ENCODE results near the gene C2CD4C.
A peak's percentile ranks its signal among the peaks of the same experiment; 100 is the strongest.

C2CD4C gene

DNA sequence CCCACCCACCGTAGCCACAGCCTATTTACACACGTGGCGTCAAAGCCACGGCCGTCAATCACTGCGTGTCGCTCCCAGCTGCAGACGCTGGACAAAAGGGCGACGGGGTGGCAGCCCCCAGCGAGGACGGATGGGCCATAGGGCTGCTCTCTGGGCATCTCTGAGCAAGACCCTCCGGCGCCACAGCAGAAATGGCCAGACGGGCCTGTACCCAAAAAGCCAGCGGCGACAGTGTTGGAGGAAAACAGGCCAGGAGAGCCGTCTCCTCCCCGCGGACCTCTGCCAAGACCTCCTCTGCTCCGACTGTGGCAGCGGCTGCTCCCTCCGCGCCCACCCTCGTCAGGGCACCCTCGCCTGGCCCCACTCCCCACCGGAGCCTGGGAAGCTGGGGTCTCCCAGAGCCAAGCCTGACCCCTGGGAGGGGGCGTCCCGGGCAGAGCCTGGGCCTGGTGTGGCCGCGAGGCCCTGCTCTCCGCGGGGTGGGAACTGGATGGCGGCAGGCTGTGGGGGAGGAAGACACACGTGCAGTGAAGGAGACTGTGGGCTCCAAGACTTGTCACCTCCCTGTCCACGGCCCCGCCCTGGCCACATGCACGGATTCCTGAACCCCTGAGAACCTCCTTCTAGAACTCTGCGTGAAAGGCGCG lies 2.7 kb downstream of the C2CD4C start:
- H3K27ac ChIP-seq = no peak overlapping the region
- TF ChIP-seq ZFX (IDR thresholded peaks at IDR 0.05; ENCODE audit: borderline replicate concordance) = no peak
- TF ChIP-seq, protein P1, sequence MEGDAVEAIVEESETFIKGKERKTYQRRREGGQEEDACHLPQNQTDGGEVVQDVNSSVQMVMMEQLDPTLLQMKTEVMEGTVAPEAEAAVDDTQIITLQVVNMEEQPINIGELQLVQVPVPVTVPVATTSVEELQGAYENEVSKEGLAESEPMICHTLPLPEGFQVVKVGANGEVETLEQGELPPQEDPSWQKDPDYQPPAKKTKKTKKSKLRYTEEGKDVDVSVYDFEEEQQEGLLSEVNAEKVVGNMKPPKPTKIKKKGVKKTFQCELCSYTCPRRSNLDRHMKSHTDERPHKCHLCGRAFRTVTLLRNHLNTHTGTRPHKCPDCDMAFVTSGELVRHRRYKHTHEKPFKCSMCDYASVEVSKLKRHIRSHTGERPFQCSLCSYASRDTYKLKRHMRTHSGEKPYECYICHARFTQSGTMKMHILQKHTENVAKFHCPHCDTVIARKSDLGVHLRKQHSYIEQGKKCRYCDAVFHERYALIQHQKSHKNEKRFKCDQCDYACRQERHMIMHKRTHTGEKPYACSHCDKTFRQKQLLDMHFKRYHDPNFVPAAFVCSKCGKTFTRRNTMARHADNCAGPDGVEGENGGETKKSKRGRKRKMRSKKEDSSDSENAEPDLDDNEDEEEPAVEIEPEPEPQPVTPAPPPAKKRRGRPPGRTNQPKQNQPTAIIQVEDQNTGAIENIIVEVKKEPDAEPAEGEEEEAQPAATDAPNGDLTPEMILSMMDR (IDR thresholded peaks at IDR 0.05) = no peak

DNA sequence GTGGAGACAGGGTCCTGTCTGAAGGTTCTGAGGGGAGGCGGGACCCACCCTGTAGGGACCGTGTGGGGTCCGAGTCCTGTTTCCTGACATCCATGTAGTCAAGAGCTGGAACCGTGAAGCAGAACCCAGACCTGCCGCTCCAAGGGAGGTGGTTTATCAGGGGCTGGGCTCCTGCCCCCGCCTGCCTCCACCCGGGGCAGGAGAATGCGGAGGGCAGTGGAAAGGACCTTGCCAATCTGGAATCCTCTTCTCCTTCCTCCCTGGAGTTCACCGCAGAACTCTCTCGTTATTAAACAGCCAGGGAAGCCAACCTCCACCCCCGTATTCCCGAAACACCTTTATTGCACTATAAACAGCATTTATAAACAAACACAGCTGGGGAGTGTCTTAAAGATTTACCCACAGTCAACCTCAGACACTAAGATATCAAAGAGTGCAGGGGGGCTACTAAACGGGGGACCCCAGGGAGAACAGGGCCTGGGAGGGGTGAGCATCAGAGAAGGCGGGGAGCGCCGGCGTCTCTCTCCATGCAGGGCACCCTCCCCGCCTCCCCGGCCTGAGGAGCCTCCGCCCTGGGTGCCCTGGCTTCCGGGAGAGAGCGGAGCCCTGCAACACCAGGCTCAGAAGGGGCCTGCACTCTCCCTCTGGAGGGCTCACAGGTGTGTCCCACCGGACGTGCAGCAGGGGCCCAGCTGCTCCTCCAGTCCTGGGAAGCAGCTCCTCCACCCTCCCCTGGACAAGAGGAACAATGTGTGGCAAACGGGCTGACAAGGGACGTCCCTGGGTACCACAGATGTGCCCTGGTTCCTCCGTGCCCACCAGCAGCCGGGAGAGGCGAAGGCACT lies 3.6 kb downstream of the C2CD4C start:
- no peak overlapping the region for H3K27ac ChIP-seq
- TF ChIP-seq, protein P1 (IDR thresholded peaks at IDR 0.05) = no peak
- TF ChIP-seq ZFX (IDR thresholded peaks at IDR 0.05; ENCODE audit: borderline replicate concordance) = no peak

DNA sequence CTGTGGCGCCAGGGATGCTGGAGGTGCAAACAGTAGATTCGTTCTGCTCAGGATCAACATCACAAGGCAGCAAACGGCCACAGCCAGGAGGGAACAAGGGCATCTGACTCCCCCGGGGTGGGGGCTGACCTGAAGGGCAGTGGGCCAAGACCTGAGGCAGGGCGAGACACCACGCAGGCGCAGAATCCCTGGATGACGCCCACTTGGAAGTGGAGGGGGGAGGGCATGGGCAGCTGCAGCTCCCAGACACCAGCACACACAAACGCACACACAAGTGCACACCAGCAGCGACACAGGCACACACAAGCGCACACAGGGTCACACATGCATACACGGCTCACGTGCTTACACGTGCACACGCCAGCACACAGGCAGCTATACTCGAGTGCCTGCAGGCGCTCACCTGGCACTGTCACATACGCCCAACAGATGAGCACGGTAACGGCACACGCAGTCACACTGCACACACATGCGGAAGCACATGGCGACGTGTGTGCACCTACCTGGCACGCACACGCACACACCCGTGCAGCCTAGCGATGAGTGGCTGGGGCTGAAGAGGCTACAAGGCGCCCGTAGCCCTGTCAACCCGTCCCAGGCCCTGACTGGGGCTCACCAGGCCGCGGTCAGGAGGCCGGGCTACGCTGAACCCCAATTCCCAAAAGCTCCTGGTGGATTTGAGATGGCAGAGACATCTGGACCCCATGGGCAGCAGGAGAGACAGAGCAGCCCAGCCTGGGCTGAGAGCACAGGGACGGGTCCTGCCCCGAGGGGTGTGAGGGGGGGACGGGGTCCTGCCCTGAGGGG lies 5.5 kb downstream of the C2CD4C start:
- TF ChIP-seq, protein P1 (IDR thresholded peaks at IDR 0.05) = no peak
- no peak for TF ChIP-seq ZFX (IDR thresholded peaks at IDR 0.05; ENCODE audit: borderline replicate concordance)
- H3K27ac ChIP-seq = peak overlapping the region; percentile 52

DNA sequence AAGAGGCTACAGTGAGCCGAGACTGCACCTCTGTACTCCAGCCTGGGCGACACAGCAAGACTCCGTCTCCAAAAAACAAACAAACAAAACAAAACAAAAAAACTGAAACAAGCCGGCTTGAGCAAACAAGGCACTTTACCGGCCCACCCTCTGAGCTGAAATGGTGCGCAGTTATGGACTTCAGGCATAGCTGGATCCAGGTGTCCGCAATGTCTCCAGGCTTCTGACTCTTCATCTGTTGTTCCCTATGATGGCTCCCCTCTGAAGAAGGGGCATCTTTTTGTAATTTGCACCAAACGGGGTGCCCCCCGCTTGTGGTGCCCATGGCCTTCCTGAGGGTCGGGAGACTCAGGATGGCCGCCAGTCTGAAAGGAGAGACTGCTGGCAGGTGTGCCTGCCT lies 6.2 kb downstream of the C2CD4C start:
- TF ChIP-seq, protein P1 (IDR thresholded peaks at IDR 0.05) = no peak
- TF ChIP-seq ZFX (IDR thresholded peaks at IDR 0.05; ENCODE audit: borderline replicate concordance) = no peak
- peak overlapping the region; percentile 52 for H3K27ac ChIP-seq

DNA sequence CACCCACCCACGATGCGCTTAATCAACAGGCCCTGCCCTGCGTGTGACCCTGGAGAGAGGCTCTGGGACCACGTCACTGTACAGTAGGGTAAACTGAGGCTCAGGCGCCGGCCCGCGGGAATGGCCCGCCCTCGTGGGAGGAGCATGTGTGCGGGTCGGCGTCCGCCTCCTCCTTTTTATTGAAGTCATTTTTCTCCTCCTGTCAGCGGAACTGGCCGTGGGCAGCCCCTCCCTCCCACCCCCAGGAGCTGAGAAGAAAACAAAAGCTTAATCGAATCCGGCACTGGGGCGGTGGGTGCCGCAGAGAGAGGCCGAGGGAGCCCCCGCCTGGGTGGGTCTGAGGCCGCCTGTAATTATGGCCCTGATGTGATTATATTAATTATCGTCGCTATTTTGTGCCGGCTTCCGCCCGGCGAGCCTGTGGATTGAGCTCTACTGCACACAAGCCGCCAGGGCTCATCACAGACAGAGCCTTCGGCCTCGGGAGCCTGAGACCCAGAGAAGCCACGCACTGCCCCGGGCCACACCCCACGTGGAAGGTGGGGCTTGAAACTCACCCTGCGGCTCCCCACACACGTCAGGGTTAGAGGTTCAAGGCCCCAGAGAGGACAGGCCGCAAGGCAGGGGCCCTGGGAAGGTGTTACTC lies 7.0 kb downstream of the C2CD4C start:
- TF ChIP-seq, protein P1 (IDR thresholded peaks at IDR 0.05) = no peak

DNA sequence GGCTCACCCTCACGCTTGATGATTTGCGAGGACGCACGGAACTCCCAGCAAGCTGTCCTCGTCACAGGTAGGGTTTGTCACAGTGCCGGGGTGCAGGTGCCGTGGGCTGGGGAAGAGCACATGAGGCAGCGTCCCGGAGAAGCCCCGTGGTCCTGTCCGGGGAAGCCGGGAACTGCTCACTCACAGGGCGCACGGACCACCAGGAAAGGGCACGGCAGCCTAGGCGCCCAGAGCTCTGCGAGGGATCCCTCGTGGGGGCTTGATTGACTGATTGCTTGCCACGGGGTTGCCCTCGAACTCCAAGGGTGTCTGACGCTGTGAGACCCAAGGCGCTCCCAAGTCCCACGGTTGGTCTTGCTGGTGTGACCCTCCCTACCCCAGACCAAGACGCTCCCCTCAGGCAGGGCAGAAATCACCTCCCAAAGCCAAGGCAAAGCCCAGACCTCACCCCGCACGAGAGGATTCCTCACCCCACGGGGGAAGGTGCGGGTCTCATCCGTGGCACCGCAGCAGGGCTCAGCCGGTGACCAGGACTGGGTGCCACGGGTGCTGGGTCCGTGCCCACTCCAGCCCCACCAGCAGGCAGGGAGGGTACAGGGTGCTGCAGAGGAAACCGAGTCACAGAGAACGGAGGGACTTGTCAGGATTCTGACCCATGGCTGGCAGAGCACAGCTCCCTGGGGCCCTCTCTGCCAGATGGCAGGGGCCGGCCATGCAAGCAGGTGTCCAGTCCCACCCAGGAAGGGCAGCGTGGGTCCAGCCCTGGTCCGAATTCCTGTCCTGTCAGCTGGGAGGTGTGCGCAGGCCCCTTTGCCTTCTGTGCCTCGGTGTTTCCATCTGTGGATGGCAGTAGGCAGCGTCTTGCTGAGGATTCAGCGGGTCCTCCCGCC lies 7.7 kb downstream of the C2CD4C start:
- TF ChIP-seq, protein P1 (IDR thresholded peaks at IDR 0.05) = no peak
- TF ChIP-seq ZFX (IDR thresholded peaks at IDR 0.05; ENCODE audit: borderline replicate concordance) = no peak
- H3K27ac ChIP-seq = no peak overlapping the region

More for the DNA sequence above, 7.0 kb downstream of the C2CD4C start:
- H3K27ac ChIP-seq = peak overlapping the region; percentile 52
